GM12874 (cell line): ENCODE data around the gene HELLS.

Experiments used
- CTCF ChIP-seq: IDR thresholded peaks from 2 replicates; pipeline ENCODE4 v1.5.1; 2011; ENCODE audit warnings: low read depth, mild to moderate bottlenecking, control low read depth, low read length, moderate library complexity; ENCODE audit not compliant: insufficient read depth

Gene HELLS

GRCh38 chr10:94591461-94592205 lies 46.0 kb downstream of the HELLS start:
- no peak for TF ChIP-seq CTCF

- TF ChIP-seq CTCF = no peak
Measured at GRCh38 chr10:94602729-94603515, 57.3 kb downstream of the HELLS start.

GRCh38 chr10:94607111-94607510 lies 61.5 kb downstream of the HELLS start:
- TF ChIP-seq CTCF = no peak

GRCh38 chr10:94608559-94608958 lies 63.0 kb downstream of the HELLS start:
- no peak for TF ChIP-seq CTCF

GRCh38 chr10:94614558-94614957 lies 69.0 kb downstream of the HELLS start:
- TF ChIP-seq CTCF = no peak

- no peak for TF ChIP-seq CTCF
Measured at GRCh38 chr10:94617389-94617944, 71.9 kb downstream of the HELLS start.

- no peak for TF ChIP-seq CTCF
Measured at GRCh38 chr10:94622666-94623205, 77.1 kb downstream of the HELLS start.
